Activated CD4-positive, alpha-beta T cell treated with anti-CD3 and anti-CD28 coated beads, Interleukin-2, Interleukin-6, amounts not matched to agents 100 ng/mL and 50 ng/mL, durations not matched to agents 16 hours and 8 hours (primary cell): ENCODE measurements around the gene PIAS1.
"Not testable (repeated sequence)": the region's sequence is repeated elsewhere in the genome, so short reads cannot be mapped to it uniquely, and the experiment has no call there.

Experiments
- DNase-seq: peaks from one replicate; pipeline ENCODE4 v3.0.0-alpha.2; 2020

The PIAS1 gene

DNA sequence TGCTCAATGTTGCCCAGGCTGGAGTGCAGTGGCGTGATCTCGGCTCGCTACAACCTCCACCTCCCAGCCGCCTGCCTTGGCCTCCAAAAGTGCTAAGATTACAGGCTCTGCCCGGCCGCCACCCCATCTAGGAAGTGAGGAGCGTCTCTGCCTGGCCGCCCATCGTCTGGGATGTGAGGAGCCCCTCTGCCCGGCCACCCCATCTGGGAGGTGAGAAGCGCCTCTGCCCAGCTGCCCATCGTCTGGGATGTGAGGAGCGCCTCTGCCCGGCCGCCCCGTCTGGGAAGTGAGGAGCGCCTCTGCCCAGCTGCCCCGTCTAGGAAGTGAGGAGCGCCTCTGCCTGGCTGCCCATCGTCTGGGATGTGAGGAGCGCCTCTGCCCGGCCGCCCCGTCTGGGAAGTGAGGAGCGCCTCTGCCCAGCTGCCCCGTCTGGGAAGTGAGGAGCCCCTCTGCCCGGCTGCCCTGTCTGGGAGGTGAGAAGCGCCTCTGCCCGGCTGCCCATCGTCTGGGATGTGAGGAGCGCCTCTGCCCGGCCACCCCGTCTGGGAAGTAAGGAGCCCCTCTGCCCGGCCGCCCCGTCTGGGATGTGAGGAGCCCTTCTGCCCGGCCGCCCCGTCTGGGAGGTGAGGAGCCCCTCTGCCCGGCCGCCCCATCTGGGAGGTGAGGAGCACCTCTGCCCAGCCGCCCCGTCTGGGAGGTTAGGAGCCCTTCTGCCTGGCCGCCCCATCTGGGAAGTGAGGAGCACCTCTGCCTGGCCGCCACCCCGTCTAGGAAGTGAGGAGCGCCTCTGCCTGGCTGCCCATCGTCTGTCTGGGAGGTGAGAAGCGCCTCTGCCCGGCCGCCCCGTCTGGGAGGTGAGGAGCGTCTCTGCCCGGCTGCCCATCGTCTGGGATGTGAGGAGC, 167.7 kb downstream of the PIAS1 start:
- DNase-seq, result not testable (repeated sequence)

DNA sequence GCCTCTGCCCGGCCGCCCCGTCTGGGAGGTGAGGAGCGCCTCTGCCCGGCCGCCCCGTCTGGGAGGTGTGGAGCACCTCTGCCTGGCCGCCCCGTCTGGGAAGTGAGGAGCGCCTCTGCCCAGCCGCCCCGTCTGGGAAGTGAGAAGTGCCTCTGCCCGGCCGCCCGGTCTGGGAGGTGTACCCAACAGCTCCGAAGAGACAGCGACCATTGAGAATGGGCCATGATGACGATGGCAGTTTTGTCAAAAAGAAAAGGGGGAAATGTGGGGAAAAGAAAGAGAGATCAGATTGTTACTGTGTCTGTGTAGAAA, 168.3 kb downstream of the PIAS1 start:
- not testable (repeated sequence) for DNase-seq

- no peak for DNase-seq
Observed at GRCh38 chr15:68223171-68223570, 169.1 kb downstream of the PIAS1 start.

DNA sequence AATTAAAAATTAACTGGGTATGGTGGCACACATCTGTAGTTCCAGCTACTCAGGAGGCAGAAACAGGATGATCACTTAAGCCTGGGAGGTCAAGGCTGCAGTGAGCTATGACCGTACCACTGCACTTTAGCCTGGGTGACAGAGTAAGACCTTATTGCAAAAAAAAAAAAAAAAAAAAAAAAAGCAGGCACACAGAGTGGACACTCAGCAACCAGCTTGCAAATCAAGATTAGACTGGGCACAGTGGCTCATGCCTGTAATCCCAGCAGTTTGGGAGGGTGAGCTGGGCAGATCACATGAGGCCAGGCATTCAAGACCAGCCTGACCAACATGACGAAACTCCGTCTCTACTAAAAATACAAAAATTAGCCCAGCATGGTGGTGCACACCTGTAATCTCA, 170.0 kb downstream of the PIAS1 start:
- no peak for DNase-seq

GRCh38 chr15:68224546-68225250, 170.6 kb downstream of the PIAS1 start:
- DNase-seq, result no peak

GRCh38 chr15:68225442-68225841, 171.3 kb downstream of the PIAS1 start:
- DNase-seq, result not testable (repeated sequence)

DNA sequence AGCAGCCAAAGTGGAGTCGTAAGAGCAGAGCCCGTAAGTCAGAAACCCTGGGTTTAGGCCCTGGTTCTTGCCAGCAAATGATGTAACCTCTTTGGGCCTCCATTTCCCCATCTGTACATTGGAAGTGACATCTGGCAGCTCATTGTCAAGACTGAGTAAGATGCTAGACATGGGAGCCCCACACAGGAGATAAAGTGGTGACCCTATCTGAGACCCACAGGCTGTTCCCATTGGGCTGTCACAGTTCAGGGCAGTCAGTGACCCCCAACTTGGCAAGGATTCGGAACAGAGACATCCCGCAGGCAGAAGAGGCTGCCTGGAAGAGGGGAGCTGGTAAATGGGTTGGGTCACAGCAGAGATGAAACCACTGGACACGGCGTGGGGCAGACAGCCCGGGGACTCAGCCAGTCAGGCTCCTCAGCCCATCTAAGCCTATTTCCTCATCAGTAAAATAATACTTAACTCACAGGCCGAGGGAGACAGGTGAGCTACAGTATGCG, 173.6 kb downstream of the PIAS1 start:
- DNase-seq, result no peak

DNA sequence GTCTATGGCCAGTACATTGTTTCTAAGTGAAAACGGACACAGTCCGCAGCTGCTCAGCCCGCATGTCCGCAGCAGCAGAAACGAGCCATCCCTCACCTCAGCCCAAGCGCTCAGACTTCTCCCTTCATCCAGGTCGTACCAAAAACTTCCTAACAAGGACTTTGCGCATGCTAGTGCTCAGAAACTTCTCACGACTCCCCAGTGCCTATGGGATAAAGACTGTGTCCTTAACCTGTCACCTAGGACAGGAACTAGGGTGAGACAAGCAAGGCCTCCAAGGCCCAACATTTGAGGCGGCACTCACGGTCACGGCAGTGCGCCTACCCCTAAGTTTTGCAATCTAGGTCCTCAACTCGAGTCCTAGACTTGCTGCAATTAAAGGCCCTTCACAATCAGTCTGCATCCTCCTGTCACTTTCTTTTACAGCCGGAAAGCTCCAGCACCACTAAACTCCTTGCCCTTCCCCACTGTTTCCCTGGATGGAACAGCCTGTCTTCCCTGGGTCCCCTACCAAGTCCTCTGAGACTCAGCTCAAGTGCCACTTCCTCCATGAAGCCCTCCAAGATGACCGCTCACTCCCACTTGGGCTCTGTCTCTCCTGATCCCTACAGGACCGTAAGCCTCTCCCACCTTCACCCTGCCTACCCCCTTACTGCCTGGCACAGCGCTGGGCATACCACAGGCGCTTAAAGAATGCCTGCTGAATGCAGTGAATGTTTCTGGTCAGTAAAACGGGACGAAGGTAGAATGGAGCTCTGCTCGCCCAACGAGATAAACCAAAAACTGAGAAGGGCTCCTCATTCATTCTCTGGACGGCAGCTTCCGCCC, 174.2 kb downstream of the PIAS1 start:
- peak; percentile 20 for DNase-seq

DNA sequence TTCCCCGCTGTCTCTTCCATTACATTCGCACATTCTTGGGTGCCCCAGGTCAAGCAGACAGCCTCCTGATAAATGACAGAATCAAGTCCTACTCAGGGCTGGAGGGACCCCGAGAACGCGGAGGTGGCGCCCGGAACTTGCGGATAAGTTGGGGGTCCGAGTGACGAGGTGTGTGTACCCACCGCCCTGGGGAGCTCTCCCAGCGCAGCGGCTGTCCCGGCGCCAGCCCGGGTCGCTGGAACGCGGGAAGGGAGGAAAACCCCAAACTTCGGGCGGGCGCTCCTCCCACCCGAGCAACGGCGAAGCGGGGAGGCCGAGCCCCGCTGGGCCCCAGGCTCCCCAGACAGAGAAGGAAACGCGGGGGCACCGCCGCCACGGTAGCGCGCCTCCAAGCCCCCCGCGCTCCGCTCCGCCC, 174.9 kb downstream of the PIAS1 start:
- no peak for DNase-seq

- DNase-seq, result peak; percentile 84
Observed at GRCh38 chr15:68229386-68230156, 175.5 kb downstream of the PIAS1 start, which contains the start of gene CLN6. CLN6 (minus strand) TSS chr15:68229728; CDS start chr15:68229584, 144 bp downstream.

- no peak for DNase-seq
Observed at GRCh38 chr15:68230157-68231100, 176.3 kb downstream of the PIAS1 start.

- no peak for DNase-seq
Observed at GRCh38 chr15:68231102-68231818, 177.1 kb downstream of the PIAS1 start.

DNA sequence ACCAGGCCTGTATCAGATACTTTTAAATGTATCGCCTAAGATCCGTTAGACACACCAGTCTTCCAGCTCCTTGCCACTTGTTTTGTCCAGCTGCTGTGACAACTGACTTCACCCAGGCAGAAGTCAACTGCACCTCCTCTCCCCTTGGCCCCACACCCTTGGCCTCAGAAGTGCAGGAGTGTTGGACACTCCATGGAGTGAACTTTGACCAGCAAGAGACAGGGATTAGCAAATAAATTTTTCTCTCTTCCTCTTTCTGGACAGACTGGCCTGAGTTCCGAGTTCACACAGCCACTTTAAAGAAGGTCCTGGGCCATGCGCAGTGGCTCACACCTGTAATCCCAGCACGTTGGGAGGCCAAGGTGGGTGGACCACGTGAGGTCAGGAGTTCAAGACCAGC, 178.3 kb downstream of the PIAS1 start:
- no peak for DNase-seq

DNA sequence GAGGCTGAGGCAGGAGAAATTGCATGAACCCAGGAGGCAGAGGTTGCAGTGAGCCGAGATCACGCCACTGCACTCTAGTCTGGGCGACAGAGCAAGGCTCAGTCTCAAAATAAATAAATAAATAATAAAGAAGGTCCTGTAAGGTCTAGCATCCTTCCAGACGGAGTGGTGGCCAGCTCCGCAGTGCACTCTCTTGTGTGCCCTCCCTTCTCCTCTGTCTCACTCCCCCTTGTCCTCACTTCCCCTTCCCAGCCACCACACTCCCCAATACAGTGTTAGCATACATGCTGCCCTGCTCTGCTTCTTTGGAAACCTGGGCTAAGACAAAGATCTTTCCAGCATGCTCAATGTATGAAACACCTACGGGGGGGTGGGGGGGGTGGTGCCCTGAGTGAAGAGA, 178.8 kb downstream of the PIAS1 start:
- no peak for DNase-seq

DNA sequence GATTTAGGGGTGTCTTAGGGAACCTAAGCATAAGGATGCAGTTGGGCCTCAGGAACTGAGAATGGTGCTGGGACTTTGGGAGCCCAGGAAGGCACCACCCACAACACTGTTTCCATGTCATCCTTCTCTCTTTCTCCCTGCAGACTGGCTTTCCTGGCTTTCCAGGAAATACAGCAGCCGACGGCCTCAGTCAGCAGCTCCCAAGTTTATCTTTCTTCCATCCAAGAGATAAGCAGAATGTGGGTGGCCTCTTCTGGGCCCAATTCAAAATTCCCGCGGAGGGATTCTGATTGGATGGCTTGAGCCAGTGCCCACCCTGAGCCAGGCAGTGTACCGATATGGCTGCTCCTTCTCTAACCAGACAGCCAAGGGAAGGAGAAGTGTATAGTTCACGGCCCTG, 179.9 kb downstream of the PIAS1 start:
- no peak for DNase-seq

DNA sequence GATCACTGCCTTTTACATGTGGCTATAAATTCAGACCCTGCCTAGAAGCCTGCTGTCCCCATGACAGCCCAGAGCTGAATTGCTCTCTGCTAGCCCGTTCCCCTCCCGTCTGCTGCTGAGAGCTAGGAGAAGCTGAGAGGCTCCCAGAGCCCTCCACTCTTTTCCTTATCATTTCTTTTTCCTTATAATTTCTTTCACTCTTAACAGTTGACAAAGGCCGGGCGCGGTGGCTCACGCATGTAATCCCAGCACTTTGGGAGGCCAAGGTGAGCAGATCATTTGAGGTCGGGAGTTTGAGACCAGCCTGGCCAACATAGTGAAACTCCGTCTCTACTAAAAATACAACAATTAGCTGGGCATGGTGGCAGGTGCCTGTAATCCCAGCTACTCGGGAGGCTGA, 180.4 kb downstream of the PIAS1 start:
- not testable (repeated sequence) for DNase-seq

- no peak for DNase-seq
Observed at GRCh38 chr15:68235022-68235421, 180.9 kb downstream of the PIAS1 start.

- DNase-seq, result no peak
Observed at GRCh38 chr15:68239025-68239424, 184.9 kb downstream of the PIAS1 start.

GRCh38 chr15:68241088-68241935, 187.2 kb downstream of the PIAS1 start:
- no peak for DNase-seq
